Loucy (cell line): ENCODE results near the gene PIK3C3.

Experiments
- CTCF ChIP-seq: fragments of 200-600 bp; sonication (generic); conservative IDR thresholded peaks from 2 replicates; pipeline ENCODE4 v1.5.1; 2014; ENCODE audit warnings: mild to moderate bottlenecking, antibody characterized with exemption, low read length
- EZH2phosphoT487 ChIP-seq: fragments of 200-600 bp; IDR thresholded peaks from 2 replicates; pipeline ENCODE4 v1.6.1; 2018; ENCODE audit warnings: antibody characterized with exemption, mild to moderate bottlenecking, moderate library complexity, borderline replicate concordance

- TF ChIP-seq CTCF (no peak), EZH2phosphoT487 (no peak)
Observed at GRCh38 chr18:42105394-42105793, 150.4 kb downstream of the PIK3C3 start.
